Vagina (tissue), 2 donors: ENCODE data around the gene PTX3. TPM values are rescaled to one million over a fixed set of nuclear protein-coding genes. Genes with fewer than 3 reads are reported as not detected.

Source experiments
- DNase-seq, 2 donors: peaks; one replicate each; pipeline ENCODE4 v3.0.0-alpha.2; 2017; ENCODE audit errors: extremely low spot score in 2 of 2
- H3K27ac ChIP-seq: fragments of 200-600 bp; sonication (generic); one replicate; pipeline ENCODE4 v1.5.1; 2019
- H3K27me3 ChIP-seq: fragments of 200-600 bp; sonication (generic); one replicate; pipeline ENCODE4 v1.5.1; 2019
- H3K36me3 ChIP-seq, 2 donors: fragments of 200-600 bp; sonication (generic); one replicate each; pipeline ENCODE4 v1.5.1; 2017 to 2019
- H3K4me1 ChIP-seq: fragments of 200-600 bp; sonication (generic); one replicate; pipeline ENCODE4 v1.5.1; 2019
- H3K4me3 ChIP-seq, 2 donors: fragments of 200-600 bp; sonication (generic); 1 replicate in 1 of 2; 2 replicates in 1 of 2; pipeline ENCODE4 v1.5.1; 2016 to 2019
- H3K9me3 ChIP-seq: fragments of 200-600 bp; sonication (generic); one replicate; pipeline ENCODE4 v1.5.1; 2019
- POLR2A ChIP-seq, 2 donors: fragments of 450-650 bp; IDR thresholded peaks; one replicate each; pipeline ENCODE4 v1.6.1; 2017; ENCODE audit warnings: antibody characterized with exemption in 2 of 2, mild to moderate bottlenecking in 2 of 2, moderate library complexity in 2 of 2
- POLR2AphosphoS5 ChIP-seq, 2 donors: sonication (generic); formaldehyde crosslinking; IDR thresholded peaks; one replicate each; pipeline ENCODE4 v1.9.0; 2017; ENCODE audit warnings: antibody characterized with exemption in 2 of 2, mild to moderate bottlenecking in 2 of 2, low read depth in 1 of 2; ENCODE audit not compliant: insufficient read depth in 1 of 2
- intact Hi-C: fragments of 100-400 bp; cut with DNase I; formaldehyde crosslinking; loops from one replicate; pipeline ENCODE4 v1.15.1; 2023
- total RNA-seq: library from RNA; depleted of rRNA; stranded (reverse); fragments of >200 nt; gene quantifications from one replicate; pipeline ENCODE4 v1.2.3, GENCODE V29; 2016
- TF ChIP-seq, protein P1 (sequence below), 3 experiments: fragments of 450-650 bp in 2 of 3; fragments of 200-600 bp in 1 of 3; sonication (generic) in 1 of 3; IDR thresholded peaks; one replicate each; pipeline ENCODE4 v1.5.1; 2017 to 2019; ENCODE audit warnings: antibody characterized with exemption in 3 of 3, mild to moderate bottlenecking in 2 of 3, moderate library complexity in 2 of 3

The PTX3 gene
- total RNA-seq, 1 donor from 2014 or later = 29.2 TPM

GRCh38 chr3:157444797-157445184, 8.1 kb downstream of the PTX3 start:
- no peak for DNase-seq
- Histone ChIP-seq H3K36me3 (no peaks in the 10 kb centered on the region), H3K27me3 (no peaks in the 10 kb centered on the region), H3K4me1 (no peaks in the 10 kb centered on the region), H3K4me3 (no peak overlapping the region), H3K9me3 (no peaks in the 10 kb centered on the region), H3K27ac (no peak overlapping the region)
- intact Hi-C loops = no loop called here
- TF ChIP-seq, protein P1, sequence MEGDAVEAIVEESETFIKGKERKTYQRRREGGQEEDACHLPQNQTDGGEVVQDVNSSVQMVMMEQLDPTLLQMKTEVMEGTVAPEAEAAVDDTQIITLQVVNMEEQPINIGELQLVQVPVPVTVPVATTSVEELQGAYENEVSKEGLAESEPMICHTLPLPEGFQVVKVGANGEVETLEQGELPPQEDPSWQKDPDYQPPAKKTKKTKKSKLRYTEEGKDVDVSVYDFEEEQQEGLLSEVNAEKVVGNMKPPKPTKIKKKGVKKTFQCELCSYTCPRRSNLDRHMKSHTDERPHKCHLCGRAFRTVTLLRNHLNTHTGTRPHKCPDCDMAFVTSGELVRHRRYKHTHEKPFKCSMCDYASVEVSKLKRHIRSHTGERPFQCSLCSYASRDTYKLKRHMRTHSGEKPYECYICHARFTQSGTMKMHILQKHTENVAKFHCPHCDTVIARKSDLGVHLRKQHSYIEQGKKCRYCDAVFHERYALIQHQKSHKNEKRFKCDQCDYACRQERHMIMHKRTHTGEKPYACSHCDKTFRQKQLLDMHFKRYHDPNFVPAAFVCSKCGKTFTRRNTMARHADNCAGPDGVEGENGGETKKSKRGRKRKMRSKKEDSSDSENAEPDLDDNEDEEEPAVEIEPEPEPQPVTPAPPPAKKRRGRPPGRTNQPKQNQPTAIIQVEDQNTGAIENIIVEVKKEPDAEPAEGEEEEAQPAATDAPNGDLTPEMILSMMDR (IDR thresholded peaks at IDR 0.05) = no peak
- TF ChIP-seq POLR2A (IDR thresholded peaks at IDR 0.05) = no peak

DNA sequence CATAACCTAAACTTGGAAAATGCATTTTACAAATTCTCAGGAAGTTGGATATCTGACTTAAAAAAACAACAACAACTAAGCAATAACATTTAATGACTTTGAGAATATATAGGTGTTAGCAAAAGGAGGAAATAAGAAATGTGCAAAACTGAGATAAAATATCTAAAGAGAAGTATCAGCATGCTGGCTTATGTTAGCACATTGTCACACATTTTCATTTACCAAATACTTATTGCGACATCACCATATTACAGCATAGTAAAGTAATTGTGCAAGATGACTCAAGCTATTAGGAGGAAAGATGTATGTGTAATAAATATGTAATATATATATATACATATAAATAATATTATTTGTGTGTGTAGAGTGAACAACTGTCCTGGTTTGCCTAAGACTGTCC, 9.2 kb downstream of the PTX3 start:
- no peaks in the 10 kb centered on the region for H3K4me1 ChIP-seq
- no peak for DNase-seq
- H3K4me3 ChIP-seq = no peak overlapping the region
- no peak overlapping the region for H3K27ac ChIP-seq
- TF ChIP-seq, protein P1 (IDR thresholded peaks at IDR 0.05) = no peak
- no peak for TF ChIP-seq POLR2A (IDR thresholded peaks at IDR 0.05)
- H3K9me3 ChIP-seq = no peaks in the 10 kb centered on the region
- H3K36me3 ChIP-seq = no peaks in the 10 kb centered on the region
- intact Hi-C loops = no loop called here
- H3K27me3 ChIP-seq = no peaks in the 10 kb centered on the region

- Histone ChIP-seq H3K27me3 (no peaks in the 10 kb centered on the region), H3K36me3 (no peaks in the 10 kb centered on the region), H3K27ac (no peak overlapping the region), H3K9me3 (no peaks in the 10 kb centered on the region), H3K4me1 (no peaks in the 10 kb centered on the region), H3K4me3 (no peak overlapping the region)
- TF ChIP-seq, protein P1 (IDR thresholded peaks at IDR 0.05) = peak in 1 of 3 experiments; percentile 22
- TF ChIP-seq POLR2AphosphoS5 (IDR thresholded peaks at IDR 0.05; ENCODE audit: insufficient read depth in 1 of 2, low read depth in 1 of 2) = no peak
- intact Hi-C loops = no loop called here
- no peak for DNase-seq
These were observed 10.5 kb downstream of the PTX3 start for GRCh38 chr3:157447026-157447694.

GRCh38 chr3:157452097-157452496, 15.4 kb downstream of the PTX3 start:
- Histone ChIP-seq H3K9me3 (no peaks in the 10 kb centered on the region), H3K27ac (no peak overlapping the region), H3K27me3 (no peaks in the 10 kb centered on the region), H3K36me3 (no peaks in the 10 kb centered on the region), H3K4me3 (no peak overlapping the region), H3K4me1 (no peaks in the 10 kb centered on the region)
- no peak for DNase-seq
- intact Hi-C loops = no loop called here
- TF ChIP-seq POLR2AphosphoS5 (IDR thresholded peaks at IDR 0.05; ENCODE audit: insufficient read depth in 1 of 2, low read depth in 1 of 2) = no peak
- no peak for TF ChIP-seq POLR2A (IDR thresholded peaks at IDR 0.05)
- TF ChIP-seq, protein P1 (IDR thresholded peaks at IDR 0.05) = no peak

- no peaks in the 10 kb centered on the region for H3K9me3 ChIP-seq
- TF ChIP-seq, protein P1 (IDR thresholded peaks at IDR 0.05) = no peak
- no peak for TF ChIP-seq POLR2AphosphoS5 (IDR thresholded peaks at IDR 0.05; ENCODE audit: insufficient read depth in 1 of 2, low read depth in 1 of 2)
- TF ChIP-seq POLR2A (IDR thresholded peaks at IDR 0.05) = no peak
- intact Hi-C loops = no loop called here
- H3K27ac ChIP-seq = no peak overlapping the region
- H3K4me1 ChIP-seq = no peaks in the 10 kb centered on the region
- H3K4me3 ChIP-seq = no peak overlapping the region
- H3K27me3 ChIP-seq = no peaks in the 10 kb centered on the region
- no peaks in the 10 kb centered on the region for H3K36me3 ChIP-seq
- no peak for DNase-seq
These were observed 17.2 kb downstream of the PTX3 start for GRCh38 chr3:157453824-157454223.
